ENCODE measurements around the gene IAH1.

IAH1 gene

GRCh38 chr2:9483107-9483506 is 8.8 kb downstream of the IAH1 start:
- Histone ChIP-seq H3K27me3 (no peaks in the 10 kb centered on the region), H3K4me3 (no peak overlapping the region), H3K9me3 (no peaks in the 10 kb centered on the region), H3K4me1 (peaks cover 0 to 8% (median 0%) of the 10 kb centered on the region in 4 donors), H3K36me3 (peaks cover 82 to 87% (median 84%) of the 10 kb centered on the region in 3 donors), H3K27ac (no peak overlapping the region)
- DNase-seq, result no peak
- intact Hi-C loops (cut with DNase I; ENCODE audit: low total_unique reads), result no loop called here
- no peak for TF ChIP-seq CTCF (IDR thresholded peaks at IDR 0.05)

GRCh38 chr2:9484533-9484932 is 10.2 kb downstream of the IAH1 start:
- Histone ChIP-seq H3K27me3 (no peaks in the 10 kb centered on the region), H3K9me3 (no peaks in the 10 kb centered on the region), H3K4me3 (no peak overlapping the region), H3K36me3 (peaks cover 94 to 98% (median 95%) of the 10 kb centered on the region in 3 donors), H3K4me1 (no peaks in the 10 kb centered on the region), H3K27ac (no peak overlapping the region)
- intact Hi-C loops (cut with DNase I; ENCODE audit: low total_unique reads), result no loop called here
- no peak for DNase-seq
- no peak for TF ChIP-seq CTCF (IDR thresholded peaks at IDR 0.05)

GRCh38 chr2:9488583-9489547 is 14.5 kb downstream of the IAH1 start:
- TF ChIP-seq CTCF (IDR thresholded peaks at IDR 0.05), result no peak
- DNase-seq, result no peak
- H3K4me3 ChIP-seq, result no peak overlapping the region
- H3K4me1 ChIP-seq, result no peaks in the 10 kb centered on the region
- no peaks in the 10 kb centered on the region for H3K27me3 ChIP-seq
- intact Hi-C loops (cut with DNase I; ENCODE audit: low total_unique reads), result no loop called here
- H3K36me3 ChIP-seq, result peaks cover 91 to 100% (median 93%) of the 10 kb centered on the region in 3 donors
- no peaks in the 10 kb centered on the region for H3K9me3 ChIP-seq
- H3K27ac ChIP-seq, result no peak overlapping the region

GRCh38 chr2:9490789-9491188 is 16.4 kb downstream of the IAH1 start:
- DNase-seq, result no peak
- Histone ChIP-seq H3K27ac (no peak overlapping the region), H3K27me3 (no peaks in the 10 kb centered on the region), H3K4me3 (no peak overlapping the region), H3K36me3 (peaks cover 81 to 99% (median 89%) of the 10 kb centered on the region in 3 donors), H3K4me1 (no peaks in the 10 kb centered on the region), H3K9me3 (no peaks in the 10 kb centered on the region)
- TF ChIP-seq CTCF (IDR thresholded peaks at IDR 0.05), result no peak
- intact Hi-C loops (cut with DNase I; ENCODE audit: low total_unique reads), result no loop called here

GRCh38 chr2:9492927-9493326 is 18.6 kb downstream of the IAH1 start:
- H3K9me3 ChIP-seq, result no peaks in the 10 kb centered on the region
- no peak for DNase-seq
- TF ChIP-seq CTCF (IDR thresholded peaks at IDR 0.05), result no peak
- H3K36me3 ChIP-seq, result peaks cover 78 to 94% (median 87%) of the 10 kb centered on the region in 3 donors
- H3K4me3 ChIP-seq, result no peak overlapping the region
- intact Hi-C loops (cut with DNase I; ENCODE audit: low total_unique reads), result no loop called here
- H3K27me3 ChIP-seq, result no peaks in the 10 kb centered on the region
- peaks cover 0 to 4% (median 3%) of the 10 kb centered on the region in 4 donors for H3K4me1 ChIP-seq
- no peak overlapping the region for H3K27ac ChIP-seq
